Mucosa of rectum (tissue), 2 donors: ENCODE results near the gene ACTR6.
"Not testable (repeated sequence)": the region's sequence is repeated elsewhere in the genome, so short reads cannot be mapped to it uniquely, and the experiment has no call there.

Experiments
- H3K27ac ChIP-seq, 2 donors: one replicate each; pipeline ENCODE4 v1.7.0; 2013; ENCODE audit warnings: inconsistent platforms in 2 of 2, low read depth in 2 of 2, low read length in 2 of 2
- H3K27me3 ChIP-seq, 2 donors: one replicate each; pipeline ENCODE4 v1.7.0; 2013; ENCODE audit warnings: low read length in 2 of 2; ENCODE audit not compliant: control insufficient read depth in 2 of 2, insufficient read depth in 2 of 2
- H3K36me3 ChIP-seq, 2 donors: one replicate each; pipeline ENCODE4 v1.7.0; 2013; ENCODE audit warnings: low read length in 2 of 2; ENCODE audit not compliant: control insufficient read depth in 2 of 2, insufficient read depth in 2 of 2
- H3K4me1 ChIP-seq, 2 donors: one replicate each; pipeline ENCODE4 v1.7.0; 2013; ENCODE audit warnings: low read length in 2 of 2, mild to moderate bottlenecking in 1 of 2; ENCODE audit not compliant: control insufficient read depth in 2 of 2, insufficient read depth in 2 of 2
- H3K4me3 ChIP-seq, 2 donors: one replicate each; pipeline ENCODE4 v1.7.0; 2013; ENCODE audit warnings: low read length in 2 of 2
- H3K9ac ChIP-seq, 2 donors: one replicate each; pipeline ENCODE4 v1.7.0; 2013; ENCODE audit warnings: low read length in 2 of 2, low read depth in 1 of 2, mild to moderate bottlenecking in 1 of 2
- H3K9me3 ChIP-seq, 2 donors: one replicate each; pipeline ENCODE4 v1.7.0; 2013; ENCODE audit warnings: low read length in 2 of 2; ENCODE audit not compliant: control insufficient read depth in 2 of 2
- donor health status: healthy.
- donor health status: Normal muscosa, but diverticular disease.

ACTR6 gene

DNA sequence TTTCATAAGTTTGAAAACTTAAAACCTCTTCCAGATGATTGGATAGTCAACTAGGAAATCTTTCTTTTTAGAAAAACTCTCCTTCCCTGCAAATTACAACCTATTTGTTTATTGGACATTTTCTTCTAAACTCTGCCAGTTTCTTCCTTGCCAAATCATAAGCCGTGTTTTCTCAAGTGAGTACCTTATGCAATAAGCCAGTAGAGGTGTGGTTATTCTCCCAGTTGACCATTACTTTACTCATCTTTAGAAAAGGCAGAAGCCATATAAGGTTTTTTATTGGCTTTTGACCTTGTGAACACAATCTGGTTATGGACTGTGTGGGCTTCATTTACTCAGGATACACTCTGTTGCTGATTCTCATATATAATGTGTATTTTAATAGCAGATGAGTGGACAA is 14.6 kb downstream of the ACTR6 start:
- H3K27ac ChIP-seq: peak overlapping the region in 1 of 2 donors; percentile 15
- H3K9ac ChIP-seq: no peak overlapping the region
- H3K4me3 ChIP-seq: no peak overlapping the region
- H3K9me3 ChIP-seq: no peaks in the 10 kb centered on the region
- H3K4me1 ChIP-seq: no peaks in the 10 kb centered on the region
- H3K27me3 ChIP-seq: no peaks in the 10 kb centered on the region
- H3K36me3 ChIP-seq: peaks cover 22 to 30% of the 10 kb centered on the region in 2 donors

DNA sequence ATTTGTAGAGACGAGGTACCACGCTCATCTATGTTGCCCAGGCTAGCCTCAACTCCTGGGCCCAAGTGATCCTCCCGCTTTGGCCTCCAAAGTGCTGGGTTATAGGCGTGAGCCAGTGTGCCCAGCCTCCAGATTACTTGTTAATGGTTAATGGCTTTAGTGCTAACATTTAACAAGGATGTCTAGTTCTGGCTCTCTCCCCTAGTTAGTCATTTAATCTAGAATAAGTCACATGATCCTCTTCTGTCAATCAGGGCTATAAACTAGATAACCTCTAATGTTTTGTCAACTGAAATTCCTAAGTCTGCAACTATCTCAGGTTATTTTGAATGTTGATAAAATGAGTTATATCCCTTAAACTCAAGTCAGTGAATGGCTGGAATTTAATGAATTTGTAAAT is 15.7 kb downstream of the ACTR6 start:
- Histone ChIP-seq H3K36me3 (peaks cover 14 to 24% of the 10 kb centered on the region in 2 donors), H3K4me1 (no peaks in the 10 kb centered on the region), H3K27ac (no peak overlapping the region)

DNA sequence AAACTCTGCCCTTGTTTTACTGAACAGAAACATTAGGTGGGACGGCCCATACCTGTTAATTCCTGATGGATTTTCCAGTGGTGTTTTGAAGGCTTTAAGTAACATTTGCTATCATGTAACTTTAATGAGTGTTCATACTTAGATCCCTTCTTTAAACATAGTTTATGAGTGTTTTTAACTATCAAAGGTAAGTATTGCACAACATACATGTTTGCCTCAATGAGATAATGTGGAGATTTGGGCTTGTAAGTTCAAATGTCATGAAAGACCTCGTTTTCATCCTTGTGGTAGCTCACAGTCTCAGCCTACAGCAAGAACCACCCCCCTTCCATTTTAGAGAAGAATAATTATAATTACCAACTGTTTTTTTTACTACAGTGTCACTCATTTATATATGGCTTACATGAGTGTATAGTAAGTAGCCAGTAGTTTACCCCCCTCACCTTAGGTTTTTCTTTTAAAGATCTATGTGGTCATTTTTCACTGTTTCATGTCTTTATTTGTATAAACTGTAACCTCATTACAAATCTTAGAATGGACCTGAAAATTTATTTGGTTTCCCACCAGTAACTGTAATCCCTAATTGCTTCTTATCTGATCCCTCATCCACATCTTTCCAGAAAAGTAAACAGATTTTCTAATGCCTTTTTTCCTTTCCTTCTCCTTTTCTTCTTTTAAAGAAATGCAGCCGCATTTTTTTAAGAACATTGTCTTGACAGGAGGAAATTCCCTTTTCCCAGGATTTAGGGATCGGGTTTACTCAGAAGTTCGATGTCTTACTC is 18.9 kb downstream of the ACTR6 start:
- H3K4me3 ChIP-seq: no peak overlapping the region
- H3K27ac ChIP-seq: no peak overlapping the region
- H3K27me3 ChIP-seq: no peaks in the 10 kb centered on the region
- H3K9ac ChIP-seq: no peak overlapping the region
- H3K36me3 ChIP-seq: peaks cover 16 to 17% of the 10 kb centered on the region in 2 donors
- H3K9me3 ChIP-seq: no peaks in the 10 kb centered on the region
- H3K4me1 ChIP-seq: no peaks in the 10 kb centered on the region

More for the DNA sequence above, 15.7 kb downstream of the ACTR6 start:
- Histone ChIP-seq H3K9me3 (no peaks in the 10 kb centered on the region), H3K27me3 (no peaks in the 10 kb centered on the region), H3K4me3 (no peak overlapping the region), H3K9ac (no peak overlapping the region)

DNA sequence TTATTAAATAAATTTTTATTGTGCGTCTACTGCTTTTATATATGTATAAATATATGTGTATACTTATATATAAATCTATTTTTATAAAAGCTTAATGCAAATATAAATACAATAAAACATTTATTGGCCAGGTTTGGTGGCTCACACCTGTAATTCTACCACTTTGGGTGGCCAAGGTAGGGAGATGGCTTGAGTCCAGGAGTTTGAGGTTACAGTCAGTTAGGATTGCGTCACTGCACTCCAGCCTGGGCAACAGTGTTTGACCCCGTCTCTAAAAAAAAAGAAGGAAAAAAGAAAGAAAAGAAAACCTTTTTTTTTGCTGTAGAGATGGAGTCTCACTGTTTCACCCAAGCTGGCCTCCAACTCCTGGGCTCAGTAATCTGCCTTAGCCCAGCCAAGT is 20.9 kb downstream of the ACTR6 start:
- no peak overlapping the region for H3K9ac ChIP-seq
- H3K4me1 ChIP-seq: no peaks in the 10 kb centered on the region
- H3K36me3 ChIP-seq: peaks cover 21 to 24% of the 10 kb centered on the region in 2 donors
- no peak overlapping the region for H3K4me3 ChIP-seq
- no peaks in the 10 kb centered on the region for H3K9me3 ChIP-seq
- no peaks in the 10 kb centered on the region for H3K27me3 ChIP-seq
- no peak overlapping the region for H3K27ac ChIP-seq

DNA sequence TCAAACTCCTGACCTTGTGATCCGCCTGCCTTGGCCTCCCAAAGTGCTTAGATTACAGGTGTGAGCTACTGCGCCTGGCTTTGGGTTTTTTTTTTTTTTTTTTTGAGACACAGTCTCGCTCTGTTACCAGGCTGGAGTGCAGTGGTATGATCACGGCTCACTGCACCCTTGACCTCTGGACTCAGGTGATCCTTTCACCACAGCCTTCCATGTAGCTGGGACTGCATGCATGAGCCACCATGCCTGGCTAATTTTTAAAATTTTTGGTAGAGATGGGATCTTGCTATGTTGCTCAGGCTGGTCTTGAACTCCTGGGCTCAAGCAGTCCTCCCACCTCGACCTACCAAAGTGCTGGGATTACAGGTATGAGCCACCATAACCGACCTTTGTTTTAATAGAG is 21.6 kb downstream of the ACTR6 start:
- H3K36me3 ChIP-seq: peaks cover 21 to 24% of the 10 kb centered on the region in 2 donors
- not testable (repeated sequence) for H3K27me3 ChIP-seq, H3K9me3 ChIP-seq, H3K9ac ChIP-seq, H3K27ac ChIP-seq, H3K4me3 ChIP-seq, H3K4me1 ChIP-seq

DNA sequence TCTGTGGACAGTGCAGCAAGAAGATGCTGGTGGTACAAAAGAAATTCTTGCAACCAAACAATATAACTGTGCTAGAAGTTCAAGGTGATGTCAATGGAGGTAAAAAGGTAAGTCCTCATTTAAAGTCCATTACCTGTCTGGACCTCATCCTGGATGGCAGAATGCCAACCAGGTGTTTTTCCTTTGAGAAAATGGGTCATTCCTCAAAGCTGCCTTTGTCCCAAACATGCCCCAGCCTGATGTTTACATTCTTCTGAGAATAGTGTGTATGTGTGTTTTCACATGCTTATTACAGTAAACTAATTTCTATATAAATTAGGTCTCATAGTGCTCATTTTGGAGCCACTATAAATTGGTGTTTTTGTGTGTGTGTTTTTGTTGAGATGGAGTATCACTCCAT is 24.9 kb downstream of the ACTR6 start:
- H3K27me3 ChIP-seq: no peaks in the 10 kb centered on the region
- no peaks in the 10 kb centered on the region for H3K4me1 ChIP-seq
- peaks cover 12 to 16% of the 10 kb centered on the region in 2 donors for H3K36me3 ChIP-seq

DNA sequence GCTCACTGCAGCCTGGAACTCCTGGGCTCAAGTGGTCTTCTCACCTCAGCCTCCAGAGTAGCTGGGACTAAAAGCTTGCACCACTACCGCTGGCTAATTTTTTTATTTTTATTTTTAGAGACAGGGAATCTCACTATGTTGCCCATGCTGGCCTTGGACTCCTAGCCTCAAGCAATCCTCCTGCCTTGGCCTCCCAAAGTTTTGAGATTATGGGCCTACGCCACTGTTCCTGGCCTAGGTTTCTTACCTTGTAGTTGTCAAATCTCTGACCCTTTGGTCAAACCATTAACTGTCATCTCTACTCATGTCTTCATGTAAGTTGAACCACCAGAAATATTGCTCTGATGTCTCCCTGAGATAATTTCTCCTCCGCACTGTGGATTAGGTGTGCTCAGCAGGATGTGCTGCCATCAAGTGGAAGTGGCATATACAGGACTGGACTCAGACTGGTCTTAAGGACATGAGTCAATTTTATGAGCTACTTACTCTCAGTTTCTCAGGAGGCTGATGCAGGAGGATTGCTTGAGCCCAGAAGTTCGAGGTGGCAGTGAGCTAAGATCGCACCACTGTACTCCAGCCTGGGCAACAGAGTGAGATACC is 28.5 kb downstream of the ACTR6 start:
- no peak overlapping the region for H3K9ac ChIP-seq
- H3K9me3 ChIP-seq: no peaks in the 10 kb centered on the region
- H3K27ac ChIP-seq: no peak overlapping the region
- H3K36me3 ChIP-seq: peaks cover 9 to 10% of the 10 kb centered on the region in 2 donors
- no peak overlapping the region for H3K4me3 ChIP-seq
- H3K4me1 ChIP-seq: peaks cover 0 to 4% of the 10 kb centered on the region in 2 donors
- H3K27me3 ChIP-seq: no peaks in the 10 kb centered on the region

More for the DNA sequence above, 24.9 kb downstream of the ACTR6 start:
- Histone ChIP-seq H3K9ac (no peak overlapping the region), H3K27ac (no peak overlapping the region), H3K4me3 (no peak overlapping the region), H3K9me3 (no peaks in the 10 kb centered on the region)

DNA sequence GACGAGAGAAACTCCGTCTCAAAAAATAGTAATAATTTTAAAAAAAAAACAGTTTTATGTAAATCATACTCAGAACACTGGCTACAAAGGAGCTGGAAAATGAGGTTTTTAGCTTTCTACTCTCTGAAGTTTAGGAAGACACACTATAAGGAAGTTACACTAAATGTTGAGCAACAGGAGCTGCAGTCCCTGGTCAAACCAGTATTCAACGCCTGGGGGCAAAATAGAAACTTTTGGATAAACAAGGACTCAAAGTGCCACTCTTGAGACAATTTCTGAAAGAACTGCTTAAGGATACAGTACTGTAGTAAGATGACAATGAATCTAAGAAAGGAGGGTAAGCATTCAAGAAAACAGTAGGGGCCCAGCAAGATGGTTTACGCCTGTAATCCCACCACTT is 29.3 kb downstream of the ACTR6 start:
- Histone ChIP-seq H3K4me3 (no peak overlapping the region), H3K9ac (no peak overlapping the region), H3K4me1 (peaks cover 5% of the 10 kb centered on the region in 2 donors), H3K27ac (no peak overlapping the region), H3K27me3 (no peaks in the 10 kb centered on the region), H3K36me3 (peaks cover 6 to 9% of the 10 kb centered on the region in 2 donors), H3K9me3 (no peaks in the 10 kb centered on the region)

DNA sequence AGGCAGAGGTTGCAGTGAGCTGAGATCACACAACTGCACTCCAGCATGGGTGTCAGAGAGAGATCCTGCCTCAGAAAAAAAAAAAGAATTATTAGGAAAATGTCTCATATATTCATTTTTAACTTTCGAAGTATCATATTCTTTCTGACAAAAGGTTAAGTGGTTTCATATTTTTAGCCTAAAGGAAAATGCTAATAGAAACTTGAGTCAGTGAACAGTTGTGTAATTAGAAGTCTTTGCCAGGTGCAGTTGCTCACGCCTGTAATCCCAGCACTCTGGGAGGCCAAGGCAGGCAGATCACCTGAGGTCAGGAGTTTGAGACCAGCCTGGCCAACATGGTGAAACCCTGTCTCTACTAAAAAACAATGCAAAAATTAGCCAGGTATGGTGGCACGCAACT is 31.3 kb downstream of the ACTR6 start:
- H3K9me3 ChIP-seq, H3K27me3 ChIP-seq, H3K9ac ChIP-seq, H3K27ac ChIP-seq, H3K4me3 ChIP-seq, H3K36me3 ChIP-seq, H3K4me1 ChIP-seq: not testable (repeated sequence)

DNA sequence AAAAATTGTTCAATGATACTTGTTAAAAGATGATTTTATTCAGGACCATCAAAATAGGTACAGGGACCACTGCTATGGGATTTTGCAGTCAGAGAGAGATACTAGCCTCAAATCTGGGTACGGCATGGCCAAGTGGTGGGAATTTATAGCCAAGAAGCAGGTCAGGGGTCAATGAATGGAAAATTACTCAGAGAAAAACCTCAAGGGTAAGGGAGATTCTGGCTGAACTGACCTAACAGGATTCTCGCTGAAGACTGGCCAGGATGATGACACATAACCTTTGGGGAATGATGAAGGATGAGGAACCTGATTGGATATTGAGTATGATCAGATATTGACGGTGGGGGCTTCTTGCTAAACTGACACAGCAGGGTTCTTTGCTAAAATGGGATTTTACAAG is 33.6 kb downstream of the ACTR6 start:
- no peaks in the 10 kb centered on the region for H3K9me3 ChIP-seq
- no peaks in the 10 kb centered on the region for H3K27me3 ChIP-seq
- no peaks in the 10 kb centered on the region for H3K36me3 ChIP-seq
- H3K27ac ChIP-seq: no peak overlapping the region
- H3K4me3 ChIP-seq: no peak overlapping the region
- peaks cover 5% of the 10 kb centered on the region in 2 donors for H3K4me1 ChIP-seq
- no peak overlapping the region for H3K9ac ChIP-seq
